HEK293 (cell line): ENCODE measurements around the gene DAP.

Source experiments
- CTCF ChIA-PET: fragments of 350-600 bp; formaldehyde crosslinking; extraction: SDS; loops from one replicate; lab custom pipeline; 2021; ENCODE audit warnings: antibody characterized with exemption; lab: Yijun Ruan, JAX
- POLR2A ChIA-PET: fragments of 300-600 bp; formaldehyde crosslinking; extraction: SDS; loops from one replicate; lab custom pipeline; 2020; ENCODE audit warnings: antibody characterized with exemption, inconsistent platforms; lab: Yijun Ruan, JAX
- H3K27ac ChIP-seq: fragments of 200-500 bp; sonication (Bioruptor generic); 2 replicates; pipeline ENCODE4 v1.5.1; 2014; ENCODE audit warnings: low read depth, low read length, control low read depth, inconsistent platforms; ENCODE audit errors: extremely low read depth
- H3K36me3 ChIP-seq, 2 experiments: fragments of 200-500 bp in 1 of 2; sonication (Bioruptor generic) in 1 of 2; 1 replicate in 1 of 2; 2 replicates in 1 of 2; pipeline ENCODE4 v1.5.1; 2014 to 2017; ENCODE audit warnings: inconsistent platforms in 2 of 2, low read length in 2 of 2; ENCODE audit not compliant: control insufficient read depth in 2 of 2, insufficient read depth in 1 of 2
- H3K4me1 ChIP-seq: fragments of 200-500 bp; sonication (Bioruptor generic); 2 replicates; pipeline ENCODE4 v1.5.1; 2014; ENCODE audit warnings: mild to moderate bottlenecking, low read length, inconsistent platforms; ENCODE audit not compliant: control insufficient read depth, insufficient read depth
- H3K4me3 ChIP-seq: 2 replicates; pipeline ENCODE4 v1.5.1; 2011; ENCODE audit warnings: low read depth, mild to moderate bottlenecking, control low read depth, low read length, moderate library complexity
- H3K9me3 ChIP-seq: fragments of 200-500 bp; sonication (Bioruptor generic); 2 replicates; pipeline ENCODE4 v1.5.1; 2014; ENCODE audit warnings: low read depth, low read length, inconsistent platforms; ENCODE audit not compliant: control insufficient read depth, insufficient read depth
- FEZF1 ChIP-seq: fragments of 450-650 bp; formaldehyde crosslinking; IDR thresholded peaks from 2 replicates; pipeline ENCODE4 v1.5.1; 2016; ENCODE audit warnings: missing biosample characterization, missing genetic modification characterization
- KLF16 ChIP-seq: fragments of 450-650 bp; formaldehyde crosslinking; IDR thresholded peaks from 2 replicates; pipeline ENCODE4 v1.5.1; 2017; ENCODE audit warnings: missing biosample characterization, missing genetic modification characterization
- KLF7 ChIP-seq: fragments of 450-650 bp; formaldehyde crosslinking; IDR thresholded peaks from 2 replicates; pipeline ENCODE4 v1.5.1; 2016; ENCODE audit warnings: missing biosample characterization, missing genetic modification characterization, borderline replicate concordance
- MZF1 ChIP-seq: fragments of 450-650 bp; formaldehyde crosslinking; IDR thresholded peaks from 2 replicates; pipeline ENCODE4 v1.5.1; 2017; ENCODE audit warnings: missing biosample characterization, missing genetic modification characterization, borderline replicate concordance
- PRDM1 ChIP-seq: fragments of 450-650 bp; formaldehyde crosslinking; IDR thresholded peaks from 2 replicates; pipeline ENCODE4; 2016; ENCODE audit warnings: missing biosample characterization, missing genetic modification characterization
- YY1 ChIP-seq: fragments of 450-650 bp; formaldehyde crosslinking; IDR thresholded peaks from 2 replicates; pipeline ENCODE4 v1.5.1; 2018; ENCODE audit warnings: missing biosample characterization, missing genetic modification characterization
- ZFHX2 ChIP-seq: fragments of 450-650 bp; formaldehyde crosslinking; conservative IDR thresholded peaks from 2 replicates; pipeline ENCODE4 v1.5.1; 2016; ENCODE audit warnings: missing biosample characterization, missing genetic modification characterization
- ZFP41 ChIP-seq: fragments of 450-650 bp; formaldehyde crosslinking; IDR thresholded peaks from 2 replicates; pipeline ENCODE4 v1.5.1; 2016; ENCODE audit warnings: missing biosample characterization, missing genetic modification characterization, borderline replicate concordance
- ZNF112 ChIP-seq: fragments of 450-650 bp; formaldehyde crosslinking; IDR thresholded peaks from 2 replicates; pipeline ENCODE4 v1.5.0; 2017; ENCODE audit warnings: missing biosample characterization, missing genetic modification characterization
- ZNF169 ChIP-seq: fragments of 450-650 bp; formaldehyde crosslinking; IDR thresholded peaks from 2 replicates; pipeline ENCODE4 v1.5.1; 2016; ENCODE audit warnings: missing biosample characterization, missing genetic modification characterization
- ZNF174 ChIP-seq: fragments of 450-650 bp; formaldehyde crosslinking; IDR thresholded peaks from 2 replicates; pipeline ENCODE4 v1.5.0; 2017; ENCODE audit warnings: missing biosample characterization, mild to moderate bottlenecking, missing genetic modification characterization
- ZNF2 ChIP-seq: fragments of 450-650 bp; formaldehyde crosslinking; IDR thresholded peaks from 2 replicates; pipeline ENCODE4 v1.5.1; 2016; ENCODE audit warnings: missing biosample characterization, missing genetic modification characterization
- ZNF214 ChIP-seq: fragments of 450-650 bp; formaldehyde crosslinking; IDR thresholded peaks from 2 replicates; pipeline ENCODE4 v1.5.1; 2017; ENCODE audit warnings: missing biosample characterization, mild to moderate bottlenecking, missing genetic modification characterization, borderline replicate concordance
- ZNF221 ChIP-seq: fragments of 450-650 bp; formaldehyde crosslinking; IDR thresholded peaks from 2 replicates; pipeline ENCODE4 v1.5.1; 2017; ENCODE audit warnings: missing biosample characterization, missing genetic modification characterization, borderline replicate concordance
- ZNF280D ChIP-seq: fragments of 450-650 bp; formaldehyde crosslinking; IDR thresholded peaks from 2 replicates; pipeline ENCODE4 v1.5.1; 2016; ENCODE audit warnings: missing biosample characterization, missing genetic modification characterization
- ZNF292 ChIP-seq: fragments of 450-650 bp; formaldehyde crosslinking; IDR thresholded peaks from 2 replicates; pipeline ENCODE4 v1.5.1; 2016; ENCODE audit warnings: low read depth, missing biosample characterization, missing genetic modification characterization, borderline replicate concordance
- ZNF37A ChIP-seq: fragments of 450-650 bp; IDR thresholded peaks from 2 replicates; pipeline ENCODE4 v1.5.1; 2018; ENCODE audit warnings: missing biosample characterization, missing genetic modification characterization
- ZNF404 ChIP-seq: fragments of 450-650 bp; formaldehyde crosslinking; IDR thresholded peaks from 2 replicates; pipeline ENCODE4 v1.5.1; 2017; ENCODE audit warnings: missing biosample characterization, missing genetic modification characterization
- ZNF544 ChIP-seq: fragments of 450-650 bp; formaldehyde crosslinking; IDR thresholded peaks from 2 replicates; pipeline ENCODE4 v1.5.0; 2017; ENCODE audit warnings: missing biosample characterization, missing genetic modification characterization
- ZNF560 ChIP-seq: fragments of 450-650 bp; formaldehyde crosslinking; IDR thresholded peaks from 2 replicates; pipeline ENCODE4 v1.5.1; 2017; ENCODE audit warnings: missing biosample characterization, missing genetic modification characterization, borderline replicate concordance
- ZNF704 ChIP-seq: fragments of 450-650 bp; formaldehyde crosslinking; IDR thresholded peaks from 2 replicates; pipeline ENCODE4 v1.5.1; 2016; ENCODE audit warnings: missing biosample characterization, missing genetic modification characterization
- ZSCAN16 ChIP-seq: fragments of 450-650 bp; formaldehyde crosslinking; IDR thresholded peaks from 2 replicates; pipeline ENCODE4 v1.5.1; 2016; ENCODE audit warnings: missing biosample characterization, missing genetic modification characterization
- ZSCAN4 ChIP-seq: fragments of 450-650 bp; formaldehyde crosslinking; IDR thresholded peaks from 2 replicates; pipeline ENCODE4 v1.5.1; 2017; ENCODE audit warnings: missing biosample characterization, missing genetic modification characterization

The DAP gene

GRCh38 chr5:10750909-10751308, 10.1 kb downstream of the DAP start:
- Histone ChIP-seq H3K4me3 (no peak overlapping the region), H3K9me3 (no peaks in the 10 kb centered on the region), H3K4me1 (no peaks in the 10 kb centered on the region), H3K36me3 (peaks cover 7 to 60% of the 10 kb centered on the region in 2 experiments), H3K27ac (no peak overlapping the region)
- no peak for TF ChIP-seq ZNF292 (tag by site-specific recombination)
- no peak for TF ChIP-seq ZNF214 (tag by site-specific recombination)
- TF ChIP-seq ZNF112 (tag by site-specific recombination): no peak
- TF ChIP-seq YY1 (tag by site-specific recombination): no peak
- TF ChIP-seq ZNF2: no peak
- no peak for TF ChIP-seq ZSCAN16
- TF ChIP-seq FEZF1: no peak
- no peak for TF ChIP-seq ZNF704 (tag by site-specific recombination)
- no peak for TF ChIP-seq ZNF560 (tag by site-specific recombination)
- TF ChIP-seq ZNF174 (tag by site-specific recombination): no peak
- no peak for TF ChIP-seq KLF7 (tag by site-specific recombination)
- TF ChIP-seq ZNF37A (tag by site-specific recombination): no peak
- no peak for TF ChIP-seq ZNF169 (tag by site-specific recombination)
- TF ChIP-seq ZFP41 (tag by site-specific recombination): no peak
- TF ChIP-seq MZF1 (tag by site-specific recombination): no peak
- no peak for TF ChIP-seq ZNF544 (tag by site-specific recombination)
- TF ChIP-seq KLF16: no peak
- no peak for TF ChIP-seq ZNF280D (tag by site-specific recombination)
- TF ChIP-seq ZNF404 (tag by site-specific recombination): no peak
- TF ChIP-seq ZSCAN4 (tag by site-specific recombination): no peak
- POLR2A ChIA-PET: no interaction called here
- CTCF ChIA-PET: no interaction called here

GRCh38 chr5:10747678-10748622, 13.1 kb downstream of the DAP start:
- Histone ChIP-seq H3K4me1 (no peaks in the 10 kb centered on the region), H3K36me3 (peaks cover 18 to 71% of the 10 kb centered on the region in 2 experiments)
- CTCF ChIA-PET: interaction anchor here (1.2 kb wide), 1 partner anchor 46 kb away, joined by 3 read pairs; no protein-coding TSS in a partner anchor

More at GRCh38 chr5:10747678-10748622, 13.1 kb downstream of the DAP start:
- POLR2A ChIA-PET: no interaction called here
- TF ChIP-seq ZFHX2 (tag by site-specific recombination): no peak
- peak; percentile 5; the same call in 1 of the 2 replicates for TF ChIP-seq PRDM1 (tag by site-specific recombination)
- no peak for TF ChIP-seq ZNF221
- H3K9me3 ChIP-seq: no peaks in the 10 kb centered on the region
- H3K4me3 ChIP-seq: no peak overlapping the region
- H3K27ac ChIP-seq: no peak overlapping the region
